HFF-Myc (cell line): ENCODE measurements around the gene CLUH.
A peak's percentile ranks its signal among the peaks of the same experiment; 100 is the strongest.

Source experiments
- DNase-seq: peaks from one replicate; pipeline ENCODE4 v3.0.0-alpha.2; 2011; ENCODE audit warnings: low read depth; ENCODE audit errors: extremely low read depth
- H3K4me3 ChIP-seq: replicated peaks from 2 replicates; pipeline ENCODE4 v1.5.1; 2011; ENCODE audit warnings: low read depth, mild to moderate bottlenecking, control low read depth, low read length
- TF ChIP-seq, protein P1 (sequence below): IDR thresholded peaks from 2 replicates; pipeline ENCODE4 v1.5.1; 2012; ENCODE audit warnings: mild to moderate bottlenecking, low read depth, low read length, control low read depth; ENCODE audit errors: missing control alignments

Gene CLUH, protein sequence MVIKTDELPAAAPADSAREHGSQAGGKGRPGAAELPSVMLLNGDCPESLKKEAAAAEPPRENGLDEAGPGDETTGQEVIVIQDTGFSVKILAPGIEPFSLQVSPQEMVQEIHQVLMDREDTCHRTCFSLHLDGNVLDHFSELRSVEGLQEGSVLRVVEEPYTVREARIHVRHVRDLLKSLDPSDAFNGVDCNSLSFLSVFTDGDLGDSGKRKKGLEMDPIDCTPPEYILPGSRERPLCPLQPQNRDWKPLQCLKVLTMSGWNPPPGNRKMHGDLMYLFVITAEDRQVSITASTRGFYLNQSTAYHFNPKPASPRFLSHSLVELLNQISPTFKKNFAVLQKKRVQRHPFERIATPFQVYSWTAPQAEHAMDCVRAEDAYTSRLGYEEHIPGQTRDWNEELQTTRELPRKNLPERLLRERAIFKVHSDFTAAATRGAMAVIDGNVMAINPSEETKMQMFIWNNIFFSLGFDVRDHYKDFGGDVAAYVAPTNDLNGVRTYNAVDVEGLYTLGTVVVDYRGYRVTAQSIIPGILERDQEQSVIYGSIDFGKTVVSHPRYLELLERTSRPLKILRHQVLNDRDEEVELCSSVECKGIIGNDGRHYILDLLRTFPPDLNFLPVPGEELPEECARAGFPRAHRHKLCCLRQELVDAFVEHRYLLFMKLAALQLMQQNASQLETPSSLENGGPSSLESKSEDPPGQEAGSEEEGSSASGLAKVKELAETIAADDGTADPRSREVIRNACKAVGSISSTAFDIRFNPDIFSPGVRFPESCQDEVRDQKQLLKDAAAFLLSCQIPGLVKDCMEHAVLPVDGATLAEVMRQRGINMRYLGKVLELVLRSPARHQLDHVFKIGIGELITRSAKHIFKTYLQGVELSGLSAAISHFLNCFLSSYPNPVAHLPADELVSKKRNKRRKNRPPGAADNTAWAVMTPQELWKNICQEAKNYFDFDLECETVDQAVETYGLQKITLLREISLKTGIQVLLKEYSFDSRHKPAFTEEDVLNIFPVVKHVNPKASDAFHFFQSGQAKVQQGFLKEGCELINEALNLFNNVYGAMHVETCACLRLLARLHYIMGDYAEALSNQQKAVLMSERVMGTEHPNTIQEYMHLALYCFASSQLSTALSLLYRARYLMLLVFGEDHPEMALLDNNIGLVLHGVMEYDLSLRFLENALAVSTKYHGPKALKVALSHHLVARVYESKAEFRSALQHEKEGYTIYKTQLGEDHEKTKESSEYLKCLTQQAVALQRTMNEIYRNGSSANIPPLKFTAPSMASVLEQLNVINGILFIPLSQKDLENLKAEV (N-terminal part only)

DNA sequence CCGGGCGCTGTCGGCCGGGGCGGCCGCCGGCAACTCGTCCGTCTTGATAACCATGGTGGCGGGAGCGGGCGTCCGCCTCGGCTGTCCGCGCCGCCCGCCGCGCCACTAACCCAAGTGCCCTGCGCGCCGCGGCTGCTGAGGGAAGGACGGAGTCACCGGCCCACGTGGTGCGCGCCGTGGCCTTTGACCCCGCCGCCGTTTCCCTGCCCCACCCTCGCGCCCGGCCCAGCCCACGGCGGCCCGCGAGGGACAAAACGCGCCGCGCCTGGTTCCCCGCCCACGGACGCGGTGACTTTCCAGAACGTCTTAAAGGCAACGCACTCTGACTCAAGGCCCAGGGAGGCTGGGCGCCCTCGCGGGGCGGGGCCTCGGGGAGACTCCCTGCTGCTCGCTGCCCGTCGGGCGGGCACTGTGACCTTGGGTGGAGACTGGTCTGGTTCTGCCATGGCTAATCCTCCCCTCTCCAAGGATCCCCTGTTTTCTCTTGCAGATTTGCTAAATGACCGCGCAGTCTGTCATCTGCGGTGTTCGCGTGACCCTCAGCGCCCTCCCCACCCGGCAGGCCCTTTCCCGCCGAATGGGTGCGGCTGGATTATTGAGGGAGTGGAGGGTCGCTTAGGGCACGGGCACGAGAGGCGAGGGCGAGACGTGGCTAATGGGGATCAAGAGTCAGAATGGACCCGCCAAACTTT lies at the start of gene CLUH:
Gene CLUH, minus strand, starts transcription at position 157 of the 692 bp plus-strand sequence. Its CDS starts 103 bp downstream, at position 54.
- TF ChIP-seq, protein P1, sequence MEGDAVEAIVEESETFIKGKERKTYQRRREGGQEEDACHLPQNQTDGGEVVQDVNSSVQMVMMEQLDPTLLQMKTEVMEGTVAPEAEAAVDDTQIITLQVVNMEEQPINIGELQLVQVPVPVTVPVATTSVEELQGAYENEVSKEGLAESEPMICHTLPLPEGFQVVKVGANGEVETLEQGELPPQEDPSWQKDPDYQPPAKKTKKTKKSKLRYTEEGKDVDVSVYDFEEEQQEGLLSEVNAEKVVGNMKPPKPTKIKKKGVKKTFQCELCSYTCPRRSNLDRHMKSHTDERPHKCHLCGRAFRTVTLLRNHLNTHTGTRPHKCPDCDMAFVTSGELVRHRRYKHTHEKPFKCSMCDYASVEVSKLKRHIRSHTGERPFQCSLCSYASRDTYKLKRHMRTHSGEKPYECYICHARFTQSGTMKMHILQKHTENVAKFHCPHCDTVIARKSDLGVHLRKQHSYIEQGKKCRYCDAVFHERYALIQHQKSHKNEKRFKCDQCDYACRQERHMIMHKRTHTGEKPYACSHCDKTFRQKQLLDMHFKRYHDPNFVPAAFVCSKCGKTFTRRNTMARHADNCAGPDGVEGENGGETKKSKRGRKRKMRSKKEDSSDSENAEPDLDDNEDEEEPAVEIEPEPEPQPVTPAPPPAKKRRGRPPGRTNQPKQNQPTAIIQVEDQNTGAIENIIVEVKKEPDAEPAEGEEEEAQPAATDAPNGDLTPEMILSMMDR, result no peak
- peak; percentile 83 for DNase-seq
- peak within 1 kb of the TSS; percentile 98 for H3K4me3 ChIP-seq

DNA sequence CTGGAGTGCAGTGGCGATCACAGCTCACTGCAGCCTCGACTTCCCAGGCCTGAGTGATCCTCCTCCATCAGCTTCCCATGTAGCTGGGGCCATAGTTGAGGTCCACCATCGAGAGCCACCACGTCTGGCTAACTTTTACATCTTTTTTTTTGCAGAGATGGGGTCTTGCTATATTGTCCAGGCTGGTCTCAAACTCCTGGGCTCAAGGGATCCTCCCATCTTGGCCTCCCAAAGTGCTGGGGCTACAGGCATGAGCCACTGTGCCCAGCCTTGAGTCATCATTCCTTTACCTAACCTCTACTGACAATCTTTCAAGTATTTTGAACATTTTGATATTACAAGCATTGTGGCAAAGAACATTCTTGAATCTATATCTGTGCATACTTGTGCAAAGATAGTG lies 47.3 kb upstream of the CLUH start:
- DNase-seq, result no peak
- H3K4me3 ChIP-seq, result no peak overlapping the region
- TF ChIP-seq, protein P1, result no peak

DNA sequence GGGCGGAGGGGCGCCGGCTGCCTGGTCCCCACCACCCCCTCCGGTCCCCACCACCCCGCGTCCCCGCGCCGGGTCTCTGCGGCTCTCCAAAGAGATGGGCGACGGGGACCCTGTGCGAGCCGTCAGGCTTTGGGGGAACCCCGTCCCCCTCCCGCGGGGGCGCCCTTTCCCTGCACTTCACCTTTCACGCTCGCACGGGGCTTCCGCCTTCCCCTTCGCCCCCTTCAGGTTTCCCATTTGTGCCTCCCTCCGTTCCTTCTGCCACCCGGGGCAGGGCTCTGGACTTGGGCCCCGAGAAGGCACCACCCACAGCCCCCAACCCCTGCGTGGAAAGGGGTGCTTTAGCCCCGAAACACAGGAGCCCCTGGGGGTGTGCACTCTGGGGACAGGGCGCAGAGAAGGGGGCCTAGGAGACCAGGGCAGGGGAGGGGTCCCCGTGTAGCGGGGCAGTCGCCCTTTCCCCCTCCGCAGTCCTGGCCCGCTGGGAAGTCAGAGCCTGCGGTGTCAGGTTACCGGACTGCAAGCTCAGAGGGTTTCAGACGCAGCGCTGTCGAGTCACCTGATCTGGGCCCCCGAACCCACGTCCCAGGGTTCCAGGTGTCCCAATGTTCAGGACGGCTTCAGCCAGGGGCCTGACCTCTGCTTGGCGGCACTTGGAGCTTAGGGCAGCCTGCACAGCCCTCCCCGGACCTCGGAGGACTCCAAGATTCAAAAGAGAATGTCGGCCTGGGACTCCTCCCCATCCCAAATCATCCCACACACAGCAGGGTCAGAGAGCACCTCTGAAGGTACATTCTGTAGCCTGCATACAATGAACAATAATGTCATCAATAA lies 44.5 kb upstream of the CLUH start:
- H3K4me3 ChIP-seq, result no peak overlapping the region
- TF ChIP-seq, protein P1, result no peak
- no peak for DNase-seq

DNA sequence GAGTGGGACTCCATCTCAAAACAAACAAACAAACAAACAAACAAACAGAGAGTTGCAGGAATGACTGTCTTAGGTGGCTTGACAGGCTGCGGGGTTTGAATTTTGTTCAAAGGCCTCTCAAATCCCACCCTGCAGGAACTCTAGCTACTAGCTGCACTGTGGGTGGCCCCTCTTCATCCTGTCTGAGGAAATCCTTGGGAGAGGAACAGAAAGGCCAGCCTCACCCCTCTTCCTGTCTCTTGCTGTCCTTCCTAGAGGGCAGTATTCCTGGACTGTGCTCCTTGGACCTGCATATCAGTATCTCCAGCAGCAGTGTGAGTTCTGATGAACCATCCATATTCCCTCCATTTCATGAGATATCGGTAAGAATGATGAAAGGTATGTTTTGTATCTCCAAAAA lies 39.9 kb upstream of the CLUH start:
- TF ChIP-seq, protein P1, result no peak
- no peak overlapping the region for H3K4me3 ChIP-seq
- DNase-seq, result no peak

DNA sequence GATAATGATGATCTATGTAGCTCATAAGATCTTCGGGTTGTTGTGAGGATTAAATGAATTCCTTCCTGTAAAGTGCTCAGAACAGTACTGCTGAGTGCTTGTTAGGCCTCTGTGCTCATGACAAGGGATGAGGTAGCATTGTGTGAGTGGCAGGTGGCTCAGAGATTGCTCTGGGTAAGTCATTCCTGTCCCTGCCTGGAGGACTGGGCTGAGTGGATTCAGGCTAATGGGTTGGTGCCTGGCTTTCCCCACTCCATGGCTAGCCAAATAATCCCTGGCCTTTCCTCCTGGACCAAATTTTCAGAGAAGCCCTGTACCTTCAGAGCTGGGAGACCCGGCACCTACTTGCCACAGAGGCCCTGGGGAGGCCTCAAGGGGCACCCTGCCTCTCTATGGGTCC lies 39.2 kb upstream of the CLUH start:
- no peak for DNase-seq
- no peak overlapping the region for H3K4me3 ChIP-seq
- TF ChIP-seq, protein P1, result no peak
